ENCODE results near the gene ATP10A.

DNA sequence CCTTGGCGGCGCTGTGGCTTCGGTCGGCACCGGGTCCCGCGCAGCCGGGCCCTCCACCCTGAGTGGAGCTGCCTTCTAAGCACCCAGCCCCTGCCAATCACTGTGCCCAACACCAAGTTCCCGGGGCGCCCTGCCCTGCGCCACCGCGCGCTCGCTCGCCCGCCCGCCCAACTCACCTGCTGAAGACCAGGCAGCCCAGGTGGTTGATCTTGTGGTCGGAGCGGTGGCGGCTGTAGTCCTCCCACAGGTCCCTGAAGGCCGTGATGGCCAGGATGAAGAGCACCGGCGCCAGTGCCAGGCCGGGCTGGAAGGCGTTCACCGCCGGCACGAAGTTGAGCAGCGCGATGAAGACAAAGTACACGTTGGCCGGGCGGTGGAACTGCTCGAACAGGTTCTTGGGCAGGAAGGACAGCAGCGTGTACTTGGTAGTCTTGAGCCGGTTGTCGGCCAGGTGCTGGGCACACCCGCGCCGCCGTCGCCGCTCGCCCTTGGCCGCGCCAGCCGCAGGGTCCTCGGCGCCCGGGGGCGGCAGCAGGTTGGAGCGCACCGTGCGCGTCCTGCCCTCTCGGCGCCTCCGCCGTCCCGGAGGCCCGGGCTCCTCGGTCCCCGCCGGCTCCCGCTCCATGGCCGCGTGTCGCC is 536 bp downstream of the ATP10A start:
- no peak for TF ChIP-seq POLR2A (IDR thresholded peaks at IDR 0.05)
- TF ChIP-seq, protein P1, sequence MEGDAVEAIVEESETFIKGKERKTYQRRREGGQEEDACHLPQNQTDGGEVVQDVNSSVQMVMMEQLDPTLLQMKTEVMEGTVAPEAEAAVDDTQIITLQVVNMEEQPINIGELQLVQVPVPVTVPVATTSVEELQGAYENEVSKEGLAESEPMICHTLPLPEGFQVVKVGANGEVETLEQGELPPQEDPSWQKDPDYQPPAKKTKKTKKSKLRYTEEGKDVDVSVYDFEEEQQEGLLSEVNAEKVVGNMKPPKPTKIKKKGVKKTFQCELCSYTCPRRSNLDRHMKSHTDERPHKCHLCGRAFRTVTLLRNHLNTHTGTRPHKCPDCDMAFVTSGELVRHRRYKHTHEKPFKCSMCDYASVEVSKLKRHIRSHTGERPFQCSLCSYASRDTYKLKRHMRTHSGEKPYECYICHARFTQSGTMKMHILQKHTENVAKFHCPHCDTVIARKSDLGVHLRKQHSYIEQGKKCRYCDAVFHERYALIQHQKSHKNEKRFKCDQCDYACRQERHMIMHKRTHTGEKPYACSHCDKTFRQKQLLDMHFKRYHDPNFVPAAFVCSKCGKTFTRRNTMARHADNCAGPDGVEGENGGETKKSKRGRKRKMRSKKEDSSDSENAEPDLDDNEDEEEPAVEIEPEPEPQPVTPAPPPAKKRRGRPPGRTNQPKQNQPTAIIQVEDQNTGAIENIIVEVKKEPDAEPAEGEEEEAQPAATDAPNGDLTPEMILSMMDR (IDR thresholded peaks at IDR 0.05) = no peak
